GM12874 (cell line): Measurements from ENCODE around the gene CDKN2A.

Source experiments
- CTCF ChIP-seq: IDR thresholded peaks from 2 replicates; pipeline ENCODE4 v1.5.1; 2011; ENCODE audit warnings: low read depth, mild to moderate bottlenecking, control low read depth, low read length, moderate library complexity; ENCODE audit not compliant: insufficient read depth

CDKN2A gene

GRCh38 chr9:21993893-21994555 lies at the start of gene CDKN2A:
Gene CDKN2A (minus strand): TSS chr9:21994392.
- 0 out of 2 replicates have a peak, but pooled peaks have one; percentile 26 for TF ChIP-seq CTCF

- TF ChIP-seq CTCF: no peak
These were observed 49.7 kb upstream of the CDKN2A start for GRCh38 chr9:22043928-22044327.

- no peak for TF ChIP-seq CTCF
These were observed 47.6 kb upstream of the CDKN2A start for GRCh38 chr9:22041775-22042174.

- TF ChIP-seq CTCF: no peak
These were observed 47.2 kb upstream of the CDKN2A start for GRCh38 chr9:22041344-22041743.

- TF ChIP-seq CTCF: no peak
These were observed 46.6 kb upstream of the CDKN2A start for GRCh38 chr9:22040760-22041159.

GRCh38 chr9:22039258-22039657 lies 45.1 kb upstream of the CDKN2A start:
- TF ChIP-seq CTCF: no peak

GRCh38 chr9:22037954-22038690 lies 43.9 kb upstream of the CDKN2A start:
- peak; percentile 27; the same call in 1 of the 2 replicates for TF ChIP-seq CTCF
